Activated effector memory CD4-positive, alpha-beta T cell treated with anti-CD3 and anti-CD28 coated beads, Interleukin-2, amount 50 U/mL, for 16 hours (primary cell): ENCODE data around the gene BTBD1.
A peak's percentile ranks its signal among the peaks of the same experiment; 100 is the strongest.

Experiments
- DNase-seq: peaks from one replicate; pipeline ENCODE4 v3.0.0-alpha.2; 2020

Gene BTBD1

GRCh38 chr15:83066734-83067637 lies at the start of gene BTBD1:
TSS of gene BTBD1 (minus strand) at chr15:83067252. CDS start at chr15:83067151, 101 bp downstream.
- DNase-seq: peak; percentile 94

DNA sequence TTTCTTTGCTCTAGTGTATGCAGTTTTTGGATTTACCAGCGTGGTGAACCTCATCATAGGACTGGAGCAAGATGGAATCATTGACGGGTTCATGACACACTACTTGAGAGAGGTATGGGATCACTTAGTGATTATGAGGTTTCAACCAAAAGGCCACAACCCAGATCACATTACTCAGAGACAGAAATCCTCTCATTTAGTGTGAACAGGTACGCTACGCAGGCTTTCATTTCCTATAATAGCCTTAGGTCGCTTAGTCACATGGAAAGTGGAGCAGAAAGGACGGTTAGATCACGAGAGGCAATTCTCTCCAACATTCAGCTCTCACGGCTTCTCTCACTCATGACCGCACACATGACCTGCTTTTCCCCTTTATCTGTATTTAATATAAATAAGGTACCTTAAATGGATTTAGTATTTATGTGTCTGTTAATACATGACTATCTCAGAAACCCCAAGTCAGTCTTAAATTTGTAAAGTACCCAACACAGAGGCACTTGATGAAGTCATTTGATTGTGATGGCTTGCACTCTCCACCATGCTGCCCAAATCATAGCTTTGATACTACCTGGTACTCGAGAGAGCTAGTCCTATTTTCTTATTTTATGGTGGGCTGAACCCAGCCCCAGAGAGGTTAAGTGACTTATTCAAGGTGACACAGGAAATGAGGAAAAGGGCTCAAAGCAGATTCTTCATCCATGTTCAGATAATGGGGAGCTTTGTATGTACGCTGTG lies 48.9 kb upstream of the BTBD1 start:
- DNase-seq: no peak

- DNase-seq: no peak
Observed at GRCh38 chr15:83115410-83115809, 48.4 kb upstream of the BTBD1 start.

- DNase-seq: no peak
Observed at GRCh38 chr15:83114856-83115255, 47.8 kb upstream of the BTBD1 start.

- DNase-seq: no peak
Observed at GRCh38 chr15:83113881-83114674, 47.0 kb upstream of the BTBD1 start.

DNA sequence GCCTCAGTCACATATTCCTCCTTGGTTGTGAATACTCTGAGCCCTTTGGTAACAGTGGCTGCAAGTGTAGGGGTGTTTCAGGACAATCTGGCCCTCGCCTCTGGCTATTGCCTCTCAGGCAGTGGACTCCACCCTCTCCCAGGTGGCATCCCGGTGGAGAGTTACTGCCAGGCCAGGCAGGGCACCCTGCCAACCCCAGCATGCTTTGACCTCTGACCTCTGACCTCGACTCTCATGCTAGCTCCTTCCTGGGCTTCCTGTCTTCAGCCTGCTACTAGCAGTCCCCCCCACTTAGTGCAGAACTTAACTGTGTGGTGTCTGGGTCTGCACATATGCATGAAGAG lies 45.9 kb upstream of the BTBD1 start:
- DNase-seq: no peak

- DNase-seq: no peak
Observed at GRCh38 chr15:83112233-83112955, 45.3 kb upstream of the BTBD1 start.

DNA sequence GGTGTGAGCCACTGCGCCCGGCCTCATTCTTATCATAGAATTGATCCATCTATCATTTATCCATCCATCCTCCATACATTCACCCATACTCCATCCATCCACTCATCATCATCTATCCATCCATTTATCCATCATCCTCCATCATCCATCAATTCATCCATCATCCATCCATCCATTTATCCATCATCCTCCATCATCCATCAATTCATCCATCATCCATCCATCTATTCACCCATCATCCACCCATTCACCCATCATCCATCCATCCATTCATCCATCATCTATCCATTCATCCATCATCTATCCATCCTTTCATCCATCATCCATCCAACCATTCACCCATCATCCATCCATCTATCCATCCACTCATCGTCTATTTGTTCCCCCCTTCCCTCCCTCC lies 44.1 kb upstream of the BTBD1 start:
- DNase-seq: no peak

GRCh38 chr15:83110381-83110780 lies 43.3 kb upstream of the BTBD1 start:
- no peak for DNase-seq

DNA sequence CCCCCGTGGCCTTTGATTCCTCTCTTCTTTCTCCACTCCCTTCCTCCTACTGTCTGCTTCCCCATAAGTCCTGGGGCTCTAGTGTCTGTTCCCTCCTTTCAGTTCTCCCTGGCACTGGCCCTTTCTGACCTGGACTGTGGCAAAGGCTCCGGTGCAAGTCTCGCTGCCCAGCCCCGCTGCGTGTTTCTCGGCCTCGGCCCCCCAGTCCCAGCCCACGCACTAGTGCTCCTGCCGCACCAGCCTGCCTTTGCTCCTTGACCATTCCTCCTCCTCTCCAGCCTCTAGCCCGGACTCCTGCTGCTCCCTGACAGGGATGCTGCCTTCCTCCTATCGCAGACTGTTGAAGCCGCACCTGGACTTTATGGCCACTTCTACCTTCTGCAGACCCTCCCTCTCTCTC lies 42.5 kb upstream of the BTBD1 start:
- DNase-seq: no peak

DNA sequence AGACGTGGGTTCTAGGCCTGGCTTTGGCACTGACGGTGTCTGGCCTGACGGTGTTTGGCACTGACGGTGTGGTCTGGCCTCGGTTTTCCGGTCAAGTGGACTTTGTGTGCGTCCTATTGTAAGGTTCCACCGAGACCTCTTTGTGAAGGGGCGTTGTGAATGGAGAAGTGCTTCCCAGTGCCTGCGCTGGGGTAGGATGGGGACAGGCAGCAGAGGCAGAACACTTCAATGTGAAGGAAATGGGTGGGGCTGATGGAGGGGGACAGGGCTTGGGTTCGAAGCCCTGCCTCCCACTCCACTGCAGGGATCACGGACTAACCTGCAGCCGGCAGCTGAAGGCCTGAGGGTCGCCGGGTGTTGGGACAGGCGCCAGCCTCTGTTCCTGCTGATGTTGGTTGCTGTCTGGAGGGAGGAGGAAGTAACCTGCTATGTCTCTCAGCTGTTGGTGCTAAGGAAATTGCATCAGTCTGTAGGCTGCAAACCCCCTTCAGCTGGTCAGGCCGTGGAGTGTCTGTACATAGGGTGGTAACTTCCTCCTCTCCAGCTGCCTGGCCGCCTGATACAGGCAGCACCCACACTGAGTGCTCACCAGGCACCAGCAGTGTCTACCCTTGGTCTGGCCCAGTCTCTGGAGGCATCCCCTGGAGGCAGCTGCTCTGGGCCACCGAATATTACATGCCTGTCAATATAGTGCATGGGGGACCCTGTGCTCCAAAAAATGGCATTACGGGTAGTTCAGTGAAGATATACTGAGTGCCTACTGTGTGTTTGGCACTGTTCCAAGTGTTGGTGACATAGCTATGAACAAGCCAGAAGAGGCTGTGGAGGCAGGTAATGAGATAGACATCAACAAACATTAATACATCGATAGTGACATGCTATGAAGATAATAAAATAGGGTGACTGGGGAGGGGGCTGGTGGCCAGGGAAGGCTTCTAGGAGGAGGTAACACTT lies 41.5 kb upstream of the BTBD1 start:
- DNase-seq: no peak

DNA sequence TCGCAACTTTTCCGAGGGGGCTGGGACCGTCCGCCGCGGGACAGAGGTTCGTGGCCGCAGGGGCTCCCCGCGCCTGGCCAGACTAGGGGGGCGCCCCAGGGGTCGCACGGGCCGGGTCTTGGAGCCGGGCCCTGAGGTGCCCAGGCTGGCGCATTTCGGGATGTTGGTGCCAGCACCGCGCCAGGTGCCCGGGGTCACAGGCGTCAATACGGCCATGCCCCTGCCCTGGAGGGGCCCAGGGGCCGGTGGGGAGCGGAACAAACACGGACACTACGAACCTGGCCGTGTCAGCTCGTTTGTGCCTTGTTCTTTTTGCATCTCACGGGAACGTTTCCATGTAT lies 40.8 kb upstream of the BTBD1 start:
- DNase-seq: no peak

DNA sequence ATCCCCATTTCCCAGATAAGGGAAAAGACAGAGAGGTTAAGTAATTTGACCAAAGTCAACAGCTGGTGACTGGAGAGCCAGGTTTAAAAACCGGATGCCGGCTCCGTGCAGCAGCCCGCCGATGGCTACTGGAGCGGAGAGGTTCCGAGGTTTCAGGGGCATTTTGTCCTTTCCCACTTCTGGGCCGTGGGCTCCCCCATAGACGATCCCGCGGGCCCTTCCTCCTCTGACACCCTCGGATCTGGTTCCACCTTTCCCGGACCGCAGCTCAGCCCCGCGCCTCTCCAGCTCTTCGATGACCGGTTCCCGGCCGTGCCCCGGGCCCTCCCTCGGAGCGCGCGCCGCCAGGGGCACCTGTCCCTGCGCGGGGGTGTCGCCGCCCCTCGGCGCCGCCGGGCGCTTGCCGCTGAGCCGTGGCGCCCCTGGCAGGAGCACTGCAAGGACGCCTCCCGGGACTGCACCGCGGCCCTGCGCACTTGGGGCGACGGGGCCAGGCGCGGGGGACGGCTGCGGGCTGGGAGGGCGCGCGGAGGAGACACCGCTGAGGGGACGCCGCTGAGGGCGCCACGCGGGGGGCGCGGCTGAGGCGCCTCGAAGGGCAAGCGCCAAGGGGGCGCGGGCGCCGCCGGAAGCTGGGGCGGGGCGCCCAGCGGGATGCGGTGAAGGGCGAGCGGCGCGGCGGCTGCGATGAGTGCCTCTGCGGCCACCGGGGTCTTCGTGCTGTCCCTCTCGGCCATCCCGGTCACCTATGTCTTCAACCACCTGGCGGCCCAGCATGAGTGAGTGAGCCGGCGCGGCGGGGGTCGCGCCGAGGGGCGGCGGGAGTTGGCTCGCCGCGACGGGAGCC lies 40.2 kb upstream of the BTBD1 start, which contains the start of gene TM6SF1:
Gene TM6SF1, plus strand, starts transcription at position 652 of the 847 bp plus-strand sequence. Its CDS starts 36 bp downstream, at position 688.
- no peak for DNase-seq

GRCh38 chr15:83105440-83105839 lies 38.4 kb upstream of the BTBD1 start:
- DNase-seq: no peak

DNA sequence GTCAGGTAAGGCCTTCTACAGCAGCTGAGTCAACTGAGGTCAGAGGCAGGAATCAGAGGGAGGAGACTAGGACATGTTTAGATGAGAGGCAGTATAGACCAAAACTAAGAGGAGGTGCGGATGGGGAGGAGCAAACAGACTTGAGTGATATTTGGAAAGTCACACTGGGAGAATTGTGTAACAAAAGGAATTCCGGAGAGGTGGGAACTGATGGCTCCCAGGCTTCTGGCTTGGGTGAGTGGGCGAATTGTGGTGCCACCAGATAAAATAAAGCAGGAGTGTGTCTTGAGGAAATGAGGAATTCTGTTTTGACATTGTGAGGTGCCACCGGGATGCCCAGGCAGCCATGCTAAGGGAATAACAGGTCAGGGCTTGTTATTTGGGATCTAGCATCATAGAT lies 37.1 kb upstream of the BTBD1 start:
- DNase-seq: no peak

- DNase-seq: no peak
Observed at GRCh38 chr15:83102346-83102745, 35.3 kb upstream of the BTBD1 start.

DNA sequence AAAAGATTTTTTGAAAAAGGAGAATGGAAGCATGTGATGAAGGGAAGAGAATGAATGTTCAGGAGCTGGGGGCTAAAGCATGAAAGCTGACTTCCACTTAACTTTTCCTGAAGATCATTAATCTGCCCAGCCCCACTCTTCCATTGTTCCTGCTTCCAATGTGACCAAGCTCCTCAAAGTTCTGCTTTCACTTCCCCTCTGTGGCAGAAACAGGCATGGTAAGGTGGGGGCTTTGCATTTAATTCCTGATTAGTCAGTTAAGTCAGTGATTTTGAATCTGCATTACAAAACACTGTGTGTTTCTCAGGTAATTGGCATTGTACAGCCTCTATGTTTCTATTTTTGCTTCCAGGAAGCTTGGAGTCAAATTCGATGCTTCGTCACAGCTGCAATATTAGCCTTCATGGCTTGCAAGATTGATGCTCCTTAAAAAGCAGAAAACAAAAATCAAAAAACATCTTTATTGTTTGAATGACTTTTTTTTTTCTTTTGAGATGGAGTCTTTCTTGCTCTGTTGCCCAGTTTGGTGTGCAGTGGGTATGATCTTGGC lies 33.1 kb upstream of the BTBD1 start:
- no peak for DNase-seq

GRCh38 chr15:83099290-83099689 lies 32.2 kb upstream of the BTBD1 start:
- DNase-seq: no peak

DNA sequence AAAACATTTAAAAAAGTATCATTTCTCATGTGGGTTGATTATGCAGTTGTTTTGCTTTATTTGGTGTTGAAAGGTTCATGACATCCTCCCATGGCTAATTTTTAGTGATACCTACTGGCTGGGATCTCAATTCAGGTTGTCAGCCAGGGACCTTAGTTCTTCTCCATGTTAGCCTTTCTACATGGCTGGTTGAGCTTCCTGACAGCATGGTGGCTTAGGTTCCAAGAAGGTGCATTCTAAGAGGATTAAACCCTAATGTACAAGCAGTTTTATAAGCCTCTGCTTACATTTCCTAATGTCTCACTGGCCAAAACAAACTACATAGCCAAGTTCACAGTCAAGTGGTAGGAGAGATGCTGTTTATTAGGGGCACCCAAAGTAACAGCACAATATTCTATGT lies 31.0 kb upstream of the BTBD1 start:
- no peak for DNase-seq

DNA sequence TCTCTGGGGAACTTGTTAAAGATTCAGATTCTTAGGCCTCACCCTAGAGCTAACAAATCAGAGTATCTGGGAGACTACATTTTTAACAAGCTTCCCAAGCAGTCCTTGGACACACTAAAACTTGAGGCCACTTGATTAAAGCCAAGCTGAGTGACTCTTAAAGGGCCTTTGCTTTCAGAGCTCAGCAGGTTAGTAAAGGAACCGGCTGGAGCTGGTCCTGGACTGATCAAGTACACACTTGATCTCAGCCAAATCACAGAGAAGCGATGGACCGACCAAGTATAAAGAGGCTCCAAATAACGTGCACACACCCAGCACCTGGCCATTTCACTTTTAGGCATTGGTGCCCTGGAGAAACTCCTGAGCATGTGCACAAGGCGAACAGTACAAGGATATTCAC lies 27.5 kb upstream of the BTBD1 start:
- no peak for DNase-seq
